ENCODE results near the gene RNF151. TPM values are rescaled to one million over a fixed set of nuclear protein-coding genes. Genes with fewer than 3 reads are reported as not detected.

RNF151 gene
- total RNA-seq, 4 donors from 2014 or later: not detected

DNA sequence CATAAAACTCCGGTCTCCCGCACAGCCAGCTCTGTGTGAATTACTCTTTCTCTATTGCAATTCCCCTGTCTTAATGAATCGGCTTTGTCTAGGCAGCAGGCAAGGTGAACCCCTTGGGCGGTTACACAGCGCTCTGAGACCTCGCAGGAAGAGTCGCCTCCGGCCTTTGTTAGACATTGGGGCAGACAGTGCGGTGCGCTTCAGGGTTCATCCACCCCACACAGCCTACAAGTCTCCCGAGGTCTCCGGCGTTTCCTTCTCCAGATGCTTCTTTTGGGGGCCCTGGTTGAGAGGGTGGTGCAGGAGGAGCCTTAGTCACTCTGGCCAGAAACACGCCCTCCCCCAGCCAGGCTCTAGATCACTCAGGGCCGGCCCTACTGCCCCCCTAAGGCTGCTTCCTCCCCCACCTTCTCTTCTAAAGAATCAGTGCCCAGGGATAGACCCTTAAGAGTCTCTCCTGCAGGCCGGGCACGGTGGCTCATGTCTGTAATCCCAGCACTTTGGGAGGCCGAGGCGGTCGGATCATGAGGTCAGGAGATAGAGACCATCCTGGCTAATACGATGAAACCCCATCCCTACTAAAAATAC lies 21.9 kb upstream of the RNF151 start:
- Histone ChIP-seq H3K36me3 (peaks cover 16% of the 10 kb centered on the region), H3K27ac (no peak overlapping the region), H3K27me3 (no peaks in the 10 kb centered on the region), H3K4me1 (peaks cover 25% of the 10 kb centered on the region), H3K4me3 (no peak overlapping the region), H3K9me3 (no peaks in the 10 kb centered on the region)
- 94% methylated on average over 21 of the region's 21 CpGs for WGBS
- no peak for DNase-seq (ENCODE audit: low spot score in 2 of 2)
- TF ChIP-seq POLR2AphosphoS5 (IDR thresholded peaks at IDR 0.05) (no peak), POLR2A (IDR thresholded peaks at IDR 0.05) (no peak), EP300 (IDR thresholded peaks at IDR 0.05) (no peak)
- TF ChIP-seq, protein P1, sequence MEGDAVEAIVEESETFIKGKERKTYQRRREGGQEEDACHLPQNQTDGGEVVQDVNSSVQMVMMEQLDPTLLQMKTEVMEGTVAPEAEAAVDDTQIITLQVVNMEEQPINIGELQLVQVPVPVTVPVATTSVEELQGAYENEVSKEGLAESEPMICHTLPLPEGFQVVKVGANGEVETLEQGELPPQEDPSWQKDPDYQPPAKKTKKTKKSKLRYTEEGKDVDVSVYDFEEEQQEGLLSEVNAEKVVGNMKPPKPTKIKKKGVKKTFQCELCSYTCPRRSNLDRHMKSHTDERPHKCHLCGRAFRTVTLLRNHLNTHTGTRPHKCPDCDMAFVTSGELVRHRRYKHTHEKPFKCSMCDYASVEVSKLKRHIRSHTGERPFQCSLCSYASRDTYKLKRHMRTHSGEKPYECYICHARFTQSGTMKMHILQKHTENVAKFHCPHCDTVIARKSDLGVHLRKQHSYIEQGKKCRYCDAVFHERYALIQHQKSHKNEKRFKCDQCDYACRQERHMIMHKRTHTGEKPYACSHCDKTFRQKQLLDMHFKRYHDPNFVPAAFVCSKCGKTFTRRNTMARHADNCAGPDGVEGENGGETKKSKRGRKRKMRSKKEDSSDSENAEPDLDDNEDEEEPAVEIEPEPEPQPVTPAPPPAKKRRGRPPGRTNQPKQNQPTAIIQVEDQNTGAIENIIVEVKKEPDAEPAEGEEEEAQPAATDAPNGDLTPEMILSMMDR (IDR thresholded peaks at IDR 0.05): no peak

DNA sequence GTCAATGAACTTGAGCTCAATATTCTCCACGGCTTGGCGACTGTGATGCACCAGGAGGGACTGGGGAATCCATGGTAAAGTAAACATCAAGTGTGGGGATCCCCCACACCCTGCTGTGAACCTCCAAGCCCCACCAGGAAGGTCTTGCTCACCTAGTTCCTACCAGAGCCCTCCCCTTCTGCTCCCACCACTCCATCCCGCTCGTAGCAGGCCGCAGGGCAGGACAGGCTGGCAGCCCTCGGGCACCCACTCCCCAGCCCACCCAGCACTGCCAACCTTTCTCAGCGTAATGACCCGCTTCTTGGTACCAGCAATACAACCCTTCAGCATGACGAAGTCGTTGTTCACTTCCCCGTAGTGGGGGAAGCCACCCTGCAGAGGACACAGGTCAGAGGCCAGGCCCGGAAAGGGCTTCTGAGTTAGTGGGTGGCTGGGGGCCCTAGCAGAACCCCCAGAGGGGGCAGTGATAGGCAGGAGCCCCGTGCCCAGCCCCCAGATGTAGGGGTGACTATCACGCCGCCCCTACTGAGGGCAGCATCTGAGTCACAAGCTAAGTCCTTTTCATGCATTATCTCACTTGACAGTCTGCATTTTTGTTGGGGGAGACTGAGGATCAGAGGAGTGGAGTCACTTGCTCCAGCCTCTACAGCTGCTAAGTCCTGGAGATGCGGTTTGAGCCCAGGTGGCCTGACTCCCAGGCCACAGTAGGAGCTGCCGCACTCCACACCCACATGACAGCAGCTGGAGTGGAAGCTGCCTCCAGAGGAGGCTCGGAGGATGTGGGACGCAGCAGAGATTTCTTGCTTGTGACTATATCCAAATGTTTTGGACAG lies 20.9 kb upstream of the RNF151 start:
- Histone ChIP-seq H3K27me3 (no peaks in the 10 kb centered on the region), H3K36me3 (peaks cover 5% of the 10 kb centered on the region), H3K4me3 (no peak overlapping the region), H3K4me1 (peaks cover 32% of the 10 kb centered on the region), H3K27ac (no peak overlapping the region), H3K9me3 (no peaks in the 10 kb centered on the region)
- no peak for TF ChIP-seq POLR2AphosphoS5 (IDR thresholded peaks at IDR 0.05)
- TF ChIP-seq POLR2A (IDR thresholded peaks at IDR 0.05): no peak
- TF ChIP-seq, protein P1 (IDR thresholded peaks at IDR 0.05): no peak
- no peak for TF ChIP-seq EP300 (IDR thresholded peaks at IDR 0.05)
- WGBS: 94% methylated on average over 17 of the region's 19 CpGs
- no peak for DNase-seq (ENCODE audit: low spot score in 2 of 2)

DNA sequence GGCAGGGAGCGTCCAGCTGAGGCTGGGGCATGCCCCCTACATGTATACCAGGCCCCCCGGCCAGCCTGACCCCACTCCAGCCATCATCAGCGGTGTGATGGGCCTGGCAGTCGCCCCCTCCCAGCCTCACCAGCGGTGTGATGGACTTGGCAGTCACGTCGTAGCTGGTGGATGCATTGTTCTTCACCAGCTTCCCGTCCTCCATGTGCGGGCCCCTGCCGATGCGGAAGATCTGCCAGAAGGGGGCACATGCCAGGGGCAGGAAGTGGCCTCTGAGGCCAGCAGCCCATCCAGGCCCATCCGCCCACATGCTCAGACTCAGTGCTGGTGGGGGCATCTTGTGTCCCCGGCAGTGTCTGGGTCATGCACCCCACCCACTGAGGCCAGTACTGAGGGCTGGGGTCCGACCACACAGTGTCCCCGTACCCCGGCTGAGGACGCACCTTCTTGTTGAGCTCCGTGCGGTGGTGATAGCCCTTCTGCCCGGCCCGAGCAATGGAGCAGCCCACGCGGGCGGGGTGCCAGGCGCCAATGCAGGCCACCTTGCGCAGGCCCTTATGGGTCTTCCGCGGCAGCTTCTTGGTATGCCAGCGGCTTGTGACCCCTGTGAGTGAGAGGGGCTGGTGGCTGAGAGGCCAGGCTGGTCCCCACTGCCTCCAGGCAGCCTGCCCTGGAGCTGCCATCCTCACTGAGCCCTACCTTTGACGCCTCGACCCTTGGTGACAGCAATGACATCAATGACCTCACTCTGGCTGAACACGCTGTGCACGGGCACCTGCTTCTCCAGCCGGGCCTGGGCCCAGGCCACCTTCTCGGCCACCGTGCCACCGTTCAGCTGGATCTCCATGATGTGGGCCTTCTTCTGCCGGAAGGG lies 19.9 kb upstream of the RNF151 start:
- H3K4me1 ChIP-seq: peaks cover 31% of the 10 kb centered on the region
- no peaks in the 10 kb centered on the region for H3K27me3 ChIP-seq
- no peaks in the 10 kb centered on the region for H3K9me3 ChIP-seq
- DNase-seq (ENCODE audit: low spot score in 2 of 2): no peak
- TF ChIP-seq POLR2A (IDR thresholded peaks at IDR 0.05) (no peak), POLR2AphosphoS5 (IDR thresholded peaks at IDR 0.05) (no peak), EP300 (IDR thresholded peaks at IDR 0.05) (no peak)
- TF ChIP-seq, protein P1 (IDR thresholded peaks at IDR 0.05): no peak
- WGBS: no CpG with 5 or more reads among the region's 38 CpGs
- H3K4me3 ChIP-seq: no peak overlapping the region
- no peak overlapping the region for H3K27ac ChIP-seq
- H3K36me3 ChIP-seq: no peaks in the 10 kb centered on the region

DNA sequence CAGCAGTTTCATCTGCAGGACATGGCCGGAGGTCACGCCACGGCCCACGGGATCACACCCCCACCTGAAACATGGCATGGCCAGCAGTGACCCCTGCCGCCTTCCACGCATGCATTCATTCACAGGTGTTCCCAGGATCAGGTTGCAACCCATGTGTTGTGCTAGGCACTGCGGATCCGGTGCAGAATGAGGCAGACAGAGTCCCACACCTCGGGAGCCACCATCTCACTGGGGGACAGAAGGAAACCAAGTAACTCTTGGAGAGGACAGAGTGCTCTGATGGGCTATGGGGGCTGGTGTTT lies 19.3 kb upstream of the RNF151 start:
- H3K4me3 ChIP-seq: no peak overlapping the region
- 71% methylated on average over 1 of the region's 9 CpGs for WGBS
- DNase-seq (ENCODE audit: low spot score in 2 of 2): no peak

DNA sequence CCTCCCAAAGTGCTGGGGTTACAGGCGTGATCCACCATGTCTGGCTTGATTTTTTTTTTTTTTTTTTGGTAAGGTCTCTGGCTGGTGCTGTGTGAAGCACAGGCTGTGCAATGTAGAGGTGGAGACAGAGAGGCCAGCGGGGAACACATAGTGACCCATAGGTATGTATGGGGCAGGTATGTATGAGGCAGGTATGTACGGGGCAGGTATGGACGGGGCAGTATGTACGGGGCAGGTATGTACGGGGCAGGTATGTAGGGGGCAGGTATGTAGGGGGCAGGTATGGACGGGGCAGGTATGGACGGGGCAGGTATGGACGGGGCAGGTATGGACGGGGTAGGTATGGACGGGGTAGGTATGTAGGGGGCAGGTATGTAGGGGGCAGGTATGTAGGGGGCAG lies 17.1 kb upstream of the RNF151 start:
- Histone ChIP-seq H3K9me3 (no peaks in the 10 kb centered on the region), H3K27ac (no peak overlapping the region), H3K4me1 (peaks cover 11% of the 10 kb centered on the region), H3K27me3 (no peaks in the 10 kb centered on the region), H3K4me3 (no peak overlapping the region), H3K36me3 (no peaks in the 10 kb centered on the region)
- WGBS: 76% methylated on average over 6 of the region's 11 CpGs
- TF ChIP-seq POLR2AphosphoS5 (IDR thresholded peaks at IDR 0.05) (no peak), POLR2A (IDR thresholded peaks at IDR 0.05) (no peak), EP300 (IDR thresholded peaks at IDR 0.05) (no peak)
- TF ChIP-seq, protein P1 (IDR thresholded peaks at IDR 0.05): no peak
- DNase-seq (ENCODE audit: low spot score in 2 of 2): no peak

More for the DNA sequence above, 19.3 kb upstream of the RNF151 start:
- no peaks in the 10 kb centered on the region for H3K9me3 ChIP-seq
- H3K27ac ChIP-seq: no peak overlapping the region
- TF ChIP-seq POLR2A (IDR thresholded peaks at IDR 0.05) (no peak), POLR2AphosphoS5 (IDR thresholded peaks at IDR 0.05) (no peak), EP300 (IDR thresholded peaks at IDR 0.05) (no peak)
- H3K36me3 ChIP-seq: no peaks in the 10 kb centered on the region
- H3K4me1 ChIP-seq: peaks cover 25% of the 10 kb centered on the region
- H3K27me3 ChIP-seq: no peaks in the 10 kb centered on the region

Data from suprapubic skin (tissue), 4 donors.